Activated naive CD4-positive, alpha-beta T cell treated with anti-CD3 and anti-CD28 coated beads for 36 hours (primary cell): Measurements from ENCODE around the gene OR2B2. TPM values are rescaled to one million over a fixed set of nuclear protein-coding genes. Genes with fewer than 3 reads are reported as not detected.
"Not testable (repeated sequence)": the region's sequence is repeated elsewhere in the genome, so short reads cannot be mapped to it uniquely, and the experiment has no call there.

Source experiments
- CTCF ChIA-PET: fragments of 350-600 bp; sonication (Branson Sonifier 250); formaldehyde crosslinking; loops from one replicate; lab custom pipeline; 2021; ENCODE audit warnings: antibody characterized with exemption; lab: Charles Lee
- DNase-seq: peaks from one replicate; pipeline ENCODE4 v3.0.0-alpha.2; 2020
- H3K27ac Mint-ChIP-seq: one replicate; pipeline ENCODE4 v1.8.0; 2021; ENCODE audit warnings: mild to moderate bottlenecking, mixed read lengths
- H3K27me3 Mint-ChIP-seq: one replicate; pipeline ENCODE4 v1.8.0; 2021; ENCODE audit warnings: low read depth, mixed read lengths
- H3K36me3 Mint-ChIP-seq: one replicate; pipeline ENCODE4 v1.8.0; 2021; ENCODE audit warnings: low read depth, mixed read lengths
- H3K4me1 Mint-ChIP-seq: one replicate; pipeline ENCODE4 v1.8.0; 2021; ENCODE audit warnings: low read depth, mixed read lengths
- H3K4me3 Mint-ChIP-seq: one replicate; pipeline ENCODE4 v1.8.0; 2021; ENCODE audit warnings: mild to moderate bottlenecking, moderate library complexity, mixed read lengths
- H3K9me3 Mint-ChIP-seq: one replicate; pipeline ENCODE4 v1.8.0; 2021; ENCODE audit warnings: mixed read lengths
- intact Hi-C: fragments of 100-400 bp; cut with micrococcal nuclease; formaldehyde crosslinking; loops from one replicate; pipeline ENCODE4 v1.15.1; 2023
- total RNA-seq, 2 experiments: library from RNA; stranded (reverse); gene quantifications; one replicate each; pipeline ENCODE4 v1.2.3, GENCODE V29; 2021

OR2B2 gene
- total RNA-seq, 2 experiments from 2014 or later, result not detected

DNA sequence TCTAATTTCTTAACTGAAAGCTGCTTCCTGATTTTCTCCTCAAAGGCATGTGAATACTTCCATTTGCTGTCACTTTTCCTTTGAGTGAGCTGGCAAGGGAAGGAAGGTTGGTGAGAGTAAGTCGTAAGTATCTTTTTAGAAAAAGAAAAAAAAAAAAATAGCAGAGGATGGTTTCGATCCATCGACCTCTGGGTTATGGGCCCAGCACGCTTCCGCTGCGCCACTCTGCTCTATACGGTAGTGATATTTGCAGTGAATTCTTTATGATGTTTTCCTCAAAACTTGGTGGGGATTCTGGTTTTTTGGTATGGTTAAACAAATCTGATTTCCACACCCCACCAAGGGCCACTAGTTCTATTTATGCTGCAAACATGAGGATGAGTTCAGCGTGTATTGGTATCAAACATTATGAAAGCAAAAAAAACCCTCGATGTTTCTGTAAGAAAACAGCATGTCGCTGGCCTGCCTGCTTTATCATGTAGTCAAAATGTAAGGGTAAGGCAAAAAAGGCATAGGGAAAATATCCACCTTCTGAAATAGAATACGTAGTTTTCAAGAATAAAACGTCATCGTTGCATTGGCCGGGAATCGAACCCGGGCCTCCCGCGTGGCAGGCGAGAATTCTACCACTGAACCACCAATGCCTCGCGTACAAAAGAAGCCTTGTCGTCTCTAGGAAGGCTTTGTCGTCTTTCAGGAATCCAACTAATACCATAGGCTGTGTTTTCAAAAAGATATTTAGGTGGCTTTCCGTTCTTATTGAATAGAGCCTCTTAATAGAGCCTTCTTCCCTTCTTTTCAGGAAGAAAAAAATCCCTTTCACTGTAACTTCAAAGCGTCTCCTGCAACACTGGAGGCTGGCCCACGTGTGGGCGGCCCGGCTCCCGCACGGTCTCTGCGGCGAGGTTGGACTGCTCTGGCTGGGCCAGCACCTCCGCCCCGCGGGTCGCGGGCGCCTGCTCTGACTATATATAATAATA, 9.6 kb downstream of the OR2B2 start:
- peaks cover 5% of the 10 kb centered on the region for H3K27me3 Mint-ChIP-seq
- DNase-seq, result peak; percentile 95
- H3K9me3 Mint-ChIP-seq, result no peaks in the 10 kb centered on the region
- peaks cover 3% of the 10 kb centered on the region for H3K36me3 Mint-ChIP-seq
- intact Hi-C loops, result loop anchor here (1.0 to 5.0 kb wide), 7 partner anchors 8 to 780 kb away; no protein-coding TSS in a partner anchor
- H3K4me1 Mint-ChIP-seq, result peaks cover 6% of the 10 kb centered on the region
- peak overlapping the region; percentile 94 for H3K27ac Mint-ChIP-seq
- peak overlapping the region; percentile 81 for H3K4me3 Mint-ChIP-seq
- CTCF ChIA-PET, result interaction anchor here (0.5 to 0.7 kb wide), 2 partner anchors 12 to 378 kb away, joined by 3 read pairs; no protein-coding TSS in a partner anchor

DNA sequence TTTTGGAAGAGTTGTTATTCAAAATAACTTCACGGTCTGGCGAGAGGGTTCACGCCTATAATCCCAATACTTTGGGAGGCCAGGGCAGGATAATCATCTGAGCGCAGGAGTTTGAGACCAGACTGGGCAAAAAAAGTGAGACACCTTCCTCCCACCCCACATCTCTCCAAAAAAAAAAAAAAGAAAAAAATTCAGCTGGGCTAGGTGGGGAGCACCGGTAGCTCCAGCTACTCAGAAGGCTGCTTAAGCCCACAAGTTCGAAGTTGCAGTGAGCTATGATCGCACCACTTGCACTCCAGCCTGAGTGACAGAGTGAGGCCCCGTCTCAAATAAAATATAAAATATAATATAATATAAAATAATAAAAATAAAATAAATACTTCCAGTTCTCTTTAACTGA, 10.4 kb downstream of the OR2B2 start:
- H3K27ac Mint-ChIP-seq, result no peak overlapping the region
- DNase-seq, result no peak
- H3K27me3 Mint-ChIP-seq, result peaks cover 5% of the 10 kb centered on the region
- peaks cover 3% of the 10 kb centered on the region for H3K36me3 Mint-ChIP-seq
- peaks cover 6% of the 10 kb centered on the region for H3K4me1 Mint-ChIP-seq
- CTCF ChIA-PET, result interaction anchor here (0.7 kb wide), 1 partner anchor 12 kb away, joined by 3 read pairs; no protein-coding TSS in a partner anchor
- H3K4me3 Mint-ChIP-seq, result no peak overlapping the region
- intact Hi-C loops, result loop anchor here (1.0 to 5.0 kb wide), 6 partner anchors 8 to 780 kb away; no protein-coding TSS in a partner anchor
- no peaks in the 10 kb centered on the region for H3K9me3 Mint-ChIP-seq

DNA sequence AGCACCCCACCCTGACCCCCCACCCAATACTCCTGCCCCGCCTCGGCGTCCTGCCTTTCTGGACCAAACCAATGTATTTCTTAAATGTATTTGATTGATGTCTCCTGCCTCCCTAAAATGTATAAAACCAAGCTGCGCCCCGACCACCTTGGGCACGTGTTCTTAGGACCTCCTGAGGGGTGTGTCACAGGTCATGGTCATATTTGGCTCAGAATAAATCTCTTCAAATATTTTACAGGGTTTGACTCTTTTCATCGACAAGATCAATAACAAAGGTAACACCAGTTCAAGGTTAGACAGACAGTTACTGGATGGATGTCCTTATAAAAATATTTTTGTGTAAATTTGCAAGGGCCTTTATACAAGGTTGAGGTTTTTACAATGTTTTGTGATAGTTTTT, 12.0 kb downstream of the OR2B2 start:
- not testable (repeated sequence) for H3K4me1 Mint-ChIP-seq, H3K27ac Mint-ChIP-seq, H3K36me3 Mint-ChIP-seq, H3K9me3 Mint-ChIP-seq, H3K4me3 Mint-ChIP-seq, DNase-seq, H3K27me3 Mint-ChIP-seq
- CTCF ChIA-PET, result interaction anchor here (0.6 kb wide), 1 partner anchor 756 kb away, joined by 4 read pairs; no protein-coding TSS in a partner anchor
- intact Hi-C loops, result loop anchor here (5.0 kb wide), 4 partner anchors 312 to 782 kb away; no protein-coding TSS in a partner anchor

DNA sequence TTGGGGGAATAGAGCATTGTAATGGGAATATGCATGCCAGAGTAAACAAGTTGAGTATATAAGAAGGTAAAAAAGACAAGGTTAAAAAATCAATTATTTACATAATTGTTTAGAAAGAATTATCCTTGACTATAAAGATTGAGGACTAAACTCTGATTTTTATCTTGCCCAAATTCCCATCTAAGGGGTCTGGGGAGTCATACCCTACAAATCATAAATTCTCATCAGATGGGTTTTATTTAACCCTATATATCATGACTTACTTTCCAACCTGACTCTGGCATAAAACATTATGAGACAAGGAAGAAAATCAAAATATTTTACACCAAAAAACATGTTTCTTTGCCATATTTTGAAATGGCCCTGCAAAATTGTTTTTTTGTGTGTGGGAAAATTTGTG, 12.7 kb downstream of the OR2B2 start:
- Mint-ChIP-seq H3K9me3 (no peaks in the 10 kb centered on the region), H3K4me3 (no peak overlapping the region), H3K27me3 (peaks cover 2% of the 10 kb centered on the region), H3K36me3 (peaks cover 3% of the 10 kb centered on the region), H3K27ac (no peak overlapping the region), H3K4me1 (peaks cover 10% of the 10 kb centered on the region)
- intact Hi-C loops, result loop anchor here (10.0 kb wide), 1 partner anchor 1875 kb away; a partner anchor contains a TSS
- no peak for DNase-seq
- CTCF ChIA-PET, result no interaction called here

DNA sequence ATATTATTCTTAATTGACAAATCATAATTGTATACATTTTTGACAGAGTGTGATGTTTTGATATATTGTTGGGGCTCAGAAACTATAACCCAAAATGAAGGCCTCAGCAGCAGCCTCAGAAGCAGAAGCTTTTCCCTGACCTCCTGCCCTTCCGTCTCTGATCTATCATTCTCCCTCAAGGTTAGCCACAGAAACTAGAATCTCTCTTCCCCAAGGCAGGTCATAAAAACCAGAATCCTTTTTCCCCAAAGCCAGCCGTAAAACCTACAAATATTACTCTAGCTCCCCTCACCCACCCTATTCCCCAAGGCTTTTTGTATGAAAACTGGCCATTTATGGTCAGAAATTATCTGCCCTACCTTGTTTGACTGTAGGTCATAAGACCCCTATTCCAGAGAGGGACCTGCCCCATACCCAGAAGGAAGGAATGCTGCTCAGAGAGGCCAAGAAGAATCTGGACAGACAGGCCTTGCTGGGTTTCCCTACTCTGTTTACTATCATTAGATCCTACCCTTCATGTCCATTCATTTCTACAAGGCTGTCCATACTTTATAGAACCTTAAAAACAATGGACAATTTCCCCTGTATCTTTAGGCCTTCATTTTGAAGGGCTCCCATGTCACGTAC, 14.5 kb downstream of the OR2B2 start:
- H3K27ac Mint-ChIP-seq, result no peak overlapping the region
- peaks cover 9% of the 10 kb centered on the region for H3K36me3 Mint-ChIP-seq
- DNase-seq, result no peak
- intact Hi-C loops, result loop anchor here (10.0 kb wide), 1 partner anchor 1873 kb away; a partner anchor contains a TSS
- H3K27me3 Mint-ChIP-seq, result peaks cover under 1% of the 10 kb centered on the region
- H3K9me3 Mint-ChIP-seq, result no peaks in the 10 kb centered on the region
- H3K4me3 Mint-ChIP-seq, result no peak overlapping the region
- CTCF ChIA-PET, result interaction anchor here (1.0 to 4.3 kb wide), 3 partner anchors 88 to 125 kb away, joined by 4 to 15 read pairs (median 5); a partner anchor contains a TSS
- H3K4me1 Mint-ChIP-seq, result peaks cover 11% of the 10 kb centered on the region

DNA sequence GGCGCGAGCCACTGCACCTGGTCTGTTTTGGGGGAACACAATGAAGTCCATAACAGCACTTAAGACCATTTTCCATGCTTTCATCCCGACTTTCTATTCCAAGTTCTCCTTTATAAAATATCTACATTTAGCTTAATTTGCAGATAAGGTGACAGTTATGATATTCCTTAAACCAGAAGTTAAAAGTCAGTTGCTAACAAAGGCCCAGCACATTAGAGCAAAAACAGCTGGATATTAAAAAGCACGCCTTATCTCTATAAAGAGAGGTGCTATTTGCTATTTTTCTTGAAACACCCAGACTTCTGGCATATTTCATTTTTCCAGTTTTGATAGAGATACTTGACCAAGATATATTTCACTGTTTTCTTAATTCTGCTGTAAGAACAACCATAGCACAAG, 15.8 kb downstream of the OR2B2 start:
- Mint-ChIP-seq H3K27me3 (no peaks in the 10 kb centered on the region), H3K4me1 (peaks cover 14% of the 10 kb centered on the region), H3K9me3 (no peaks in the 10 kb centered on the region), H3K4me3 (peak overlapping the region; percentile 20), H3K27ac (peak overlapping the region; percentile 66), H3K36me3 (peaks cover 9% of the 10 kb centered on the region)
- intact Hi-C loops, result loop anchor here (10.0 kb wide), 1 partner anchor 1872 kb away; a partner anchor contains a TSS
- CTCF ChIA-PET, result interaction anchor here (0.9 to 4.3 kb wide), 9 partner anchors 24 to 144 kb away, joined by 4 to 35 read pairs (median 14); a partner anchor contains a TSS
- no peak for DNase-seq

DNA sequence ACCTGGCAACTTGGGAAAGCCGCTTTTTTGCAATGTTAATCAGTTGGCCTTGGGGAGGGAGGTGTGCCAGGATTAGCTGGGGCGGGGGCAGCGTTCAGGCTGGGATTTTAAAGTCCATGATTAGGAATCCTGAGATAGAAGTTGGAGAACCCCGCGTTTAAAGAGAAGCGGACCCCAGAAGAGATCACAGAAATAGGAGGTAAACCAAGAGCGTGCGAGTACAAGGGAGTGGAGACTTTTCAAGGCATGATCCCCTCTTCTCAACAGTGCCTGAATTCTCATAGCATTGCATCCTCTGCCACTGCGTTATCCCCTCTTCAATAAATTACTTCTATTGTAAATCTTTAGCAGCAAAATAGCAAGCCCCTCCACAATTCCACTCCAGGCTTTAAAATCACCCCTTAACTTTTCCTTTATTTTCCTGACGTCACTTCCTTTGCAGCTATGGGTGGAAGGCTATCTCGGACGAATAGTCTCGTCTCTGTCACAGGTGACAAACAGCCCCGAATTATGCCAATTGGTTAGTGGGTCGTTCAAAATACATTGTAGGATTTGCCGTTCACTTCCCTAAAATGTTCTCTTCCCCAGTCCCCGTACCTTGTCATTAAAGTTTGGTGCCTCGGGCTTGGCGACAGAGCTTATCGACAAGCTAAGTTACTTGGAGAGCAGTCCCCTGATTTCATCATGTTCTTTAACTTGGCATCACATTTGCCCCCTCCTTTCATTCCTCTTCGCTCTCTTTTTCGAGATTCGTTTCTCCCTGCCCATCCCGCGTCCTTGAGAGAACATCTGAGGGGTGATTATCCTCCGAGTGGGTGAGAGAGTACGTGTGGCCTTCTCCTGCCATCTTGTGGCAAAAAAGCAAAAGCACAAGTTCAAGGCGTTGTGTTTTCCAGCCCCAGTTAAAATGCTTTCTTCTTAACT, 17.1 kb downstream of the OR2B2 start:
- peaks cover 20% of the 10 kb centered on the region for H3K4me1 Mint-ChIP-seq
- CTCF ChIA-PET, result interaction anchor here (0.6 to 4.3 kb wide), 23 partner anchors 23 to 1362 kb away, joined by 3 to 35 read pairs (median 4); a partner anchor contains a TSS
- no peak overlapping the region for H3K27ac Mint-ChIP-seq
- no peaks in the 10 kb centered on the region for H3K27me3 Mint-ChIP-seq
- DNase-seq, result peak; percentile 75
- intact Hi-C loops, result loop anchor here (1.0 to 10.0 kb wide), 16 partner anchors 7 to 1870 kb away; a partner anchor contains a TSS
- peaks cover 9% of the 10 kb centered on the region for H3K36me3 Mint-ChIP-seq
- no peaks in the 10 kb centered on the region for H3K9me3 Mint-ChIP-seq
- no peak overlapping the region for H3K4me3 Mint-ChIP-seq

DNA sequence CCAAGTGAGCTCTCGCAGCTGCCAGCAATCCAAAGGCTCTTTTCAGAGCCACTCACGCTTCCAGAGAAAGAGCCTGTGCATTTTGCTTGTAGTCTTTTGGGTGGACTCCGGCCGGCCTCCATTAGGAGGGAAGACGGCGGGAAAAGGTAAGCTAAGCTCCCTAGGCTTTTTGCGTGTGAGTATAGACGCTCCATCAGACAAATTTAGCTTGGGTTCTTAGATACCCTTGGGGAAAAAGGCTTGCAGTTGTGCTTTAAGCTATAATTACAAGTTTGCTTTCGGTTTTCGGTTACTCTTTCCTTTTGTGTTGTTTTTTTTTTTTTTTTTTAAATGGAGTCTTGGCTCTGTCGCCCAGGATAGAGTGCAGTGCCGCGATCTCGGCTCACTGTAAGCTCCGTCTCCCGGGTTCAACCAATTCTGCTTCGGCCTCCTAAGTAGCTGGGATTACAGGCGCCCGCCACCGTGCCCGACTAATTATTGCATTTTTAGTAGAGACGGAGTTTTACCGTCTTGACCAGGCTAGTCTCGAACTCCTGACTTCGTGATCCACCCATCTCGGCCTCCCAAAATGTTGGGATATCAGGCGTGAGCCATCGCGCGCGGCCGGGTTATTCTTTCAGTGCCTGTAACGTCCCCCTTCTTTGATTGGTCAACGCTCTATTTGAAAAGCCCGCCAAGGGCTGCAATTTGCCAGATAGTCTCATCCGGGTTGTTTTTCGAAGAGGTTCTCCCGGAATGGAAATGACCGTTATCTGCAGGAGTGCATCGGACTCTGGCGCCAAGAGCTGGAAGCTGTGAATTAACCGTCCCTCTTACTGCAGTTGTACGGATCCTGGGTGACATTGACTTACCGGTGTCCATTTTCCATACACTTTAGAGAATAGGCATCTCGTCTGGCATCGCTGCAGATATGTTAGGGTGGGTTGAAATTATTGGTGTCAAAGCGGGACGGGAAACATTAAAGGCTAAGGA, 18.1 kb downstream of the OR2B2 start:
- Mint-ChIP-seq H3K4me1 (peaks cover 27% of the 10 kb centered on the region), H3K27ac (no peak overlapping the region)
- peak; percentile 93 for DNase-seq

DNA sequence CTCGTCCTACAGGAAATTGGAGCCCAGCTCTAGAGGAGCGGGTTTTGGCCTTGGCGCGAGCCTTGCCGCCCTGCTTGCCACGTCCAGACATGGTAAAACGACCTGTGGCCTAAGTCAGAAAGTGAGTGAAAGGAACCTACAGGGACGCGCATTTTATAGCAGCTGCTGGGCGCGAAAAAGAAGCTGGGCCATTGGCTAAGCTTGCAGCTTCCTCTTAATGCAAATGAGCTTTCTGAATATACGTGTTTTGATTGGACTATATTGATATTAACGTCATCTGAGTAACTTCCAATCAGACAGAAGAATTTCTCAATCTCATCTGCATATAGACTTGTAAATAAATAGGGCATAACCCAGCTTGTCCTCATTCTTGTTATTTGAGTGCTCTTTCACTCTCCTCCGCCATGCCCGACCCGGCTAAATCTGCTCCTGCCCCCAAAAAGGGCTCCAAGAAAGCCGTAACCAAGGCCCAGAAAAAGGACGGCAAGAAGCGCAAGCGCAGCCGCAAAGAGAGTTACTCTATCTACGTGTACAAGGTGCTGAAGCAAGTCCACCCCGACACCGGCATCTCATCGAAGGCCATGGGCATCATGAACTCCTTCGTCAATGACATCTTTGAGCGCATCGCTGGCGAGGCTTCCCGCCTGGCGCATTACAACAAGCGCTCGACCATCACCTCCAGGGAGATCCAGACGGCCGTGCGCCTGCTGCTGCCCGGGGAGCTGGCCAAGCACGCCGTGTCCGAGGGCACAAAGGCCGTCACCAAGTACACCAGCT, 18.9 kb downstream of the OR2B2 start:
- H3K27ac Mint-ChIP-seq, result no peak overlapping the region
- peaks cover 9% of the 10 kb centered on the region for H3K36me3 Mint-ChIP-seq
- peak; percentile 93 for DNase-seq
- peaks cover 27% of the 10 kb centered on the region for H3K4me1 Mint-ChIP-seq
- CTCF ChIA-PET, result interaction anchor here (0.5 to 4.3 kb wide), 15 partner anchors 11 to 973 kb away, joined by 3 to 35 read pairs (median 4); a partner anchor contains a TSS
- H3K4me3 Mint-ChIP-seq, result no peak overlapping the region
- H3K27me3 Mint-ChIP-seq, result peaks cover 2% of the 10 kb centered on the region
- intact Hi-C loops, result loop anchor here (1.0 to 10.0 kb wide), 9 partner anchors 26 to 1868 kb away; partner anchors contain the start of gene ABT1
- H3K9me3 Mint-ChIP-seq, result no peaks in the 10 kb centered on the region

More for the DNA sequence above, 18.1 kb downstream of the OR2B2 start:
- CTCF ChIA-PET, result interaction anchor here (0.5 to 4.3 kb wide), 21 partner anchors 22 to 498 kb away, joined by 3 to 35 read pairs (median 5); a partner anchor contains a TSS
- intact Hi-C loops, result loop anchor here (1.0 to 10.0 kb wide), 14 partner anchors 8 to 1869 kb away; partner anchors contain the start of gene ABT1
- H3K9me3 Mint-ChIP-seq, result no peaks in the 10 kb centered on the region
- peaks cover 2% of the 10 kb centered on the region for H3K27me3 Mint-ChIP-seq
- peaks cover 9% of the 10 kb centered on the region for H3K36me3 Mint-ChIP-seq
- no peak overlapping the region for H3K4me3 Mint-ChIP-seq
